GM19452 (cell line): ENCODE results near the gene NUP210.
A peak's percentile ranks its signal among the peaks of the same experiment; 100 is the strongest.
"Not testable (repeated sequence)": the region's sequence is repeated elsewhere in the genome, so short reads cannot be mapped to it uniquely, and the experiment has no call there.

Experiments used
- ATAC-seq: cut with Tn5 transposase; IDR thresholded peaks from one replicate; pipeline ENCODE4 v1.9.1; 2021; ENCODE audit not compliant: unreplicated experiment

NUP210 gene

DNA sequence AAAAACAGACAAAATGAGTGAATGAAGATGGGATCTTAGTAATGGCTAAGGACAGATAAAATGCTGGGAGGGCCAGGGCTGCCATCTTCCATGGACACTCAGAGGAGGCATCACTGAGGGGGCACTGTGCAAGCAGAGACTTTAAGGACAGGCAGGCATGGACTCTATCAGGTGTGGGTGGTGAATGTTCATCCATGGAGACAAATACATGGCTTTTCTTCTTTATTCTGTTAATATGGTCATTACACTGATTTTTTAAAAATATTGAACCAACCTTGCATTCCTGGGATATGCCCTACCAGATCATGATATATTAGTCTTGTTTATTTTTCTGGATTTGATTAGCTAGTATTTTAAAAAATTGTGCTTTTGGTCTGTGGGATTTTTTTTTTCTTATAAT lies 12.2 kb downstream of the NUP210 start:
- no peak for ATAC-seq

DNA sequence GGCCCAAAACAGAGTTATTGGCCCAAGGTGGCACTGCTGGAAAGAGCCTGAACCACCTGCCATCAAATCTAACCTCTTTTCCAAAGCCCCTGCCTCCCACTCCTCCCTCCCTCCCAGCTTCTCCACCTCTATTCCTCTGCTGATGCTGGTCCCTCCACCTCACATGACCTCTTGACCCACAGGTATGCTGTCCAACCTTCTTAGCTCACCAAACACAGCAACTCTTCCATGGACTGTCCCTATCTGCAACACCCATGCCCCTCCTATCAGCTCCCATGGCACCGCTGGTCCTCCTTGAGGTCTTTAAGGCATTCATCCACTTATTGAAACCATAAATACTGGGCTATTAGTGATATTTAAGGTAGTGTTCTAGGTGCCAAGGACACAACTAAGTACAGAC lies 12.6 kb downstream of the NUP210 start:
- ATAC-seq, result no peak

DNA sequence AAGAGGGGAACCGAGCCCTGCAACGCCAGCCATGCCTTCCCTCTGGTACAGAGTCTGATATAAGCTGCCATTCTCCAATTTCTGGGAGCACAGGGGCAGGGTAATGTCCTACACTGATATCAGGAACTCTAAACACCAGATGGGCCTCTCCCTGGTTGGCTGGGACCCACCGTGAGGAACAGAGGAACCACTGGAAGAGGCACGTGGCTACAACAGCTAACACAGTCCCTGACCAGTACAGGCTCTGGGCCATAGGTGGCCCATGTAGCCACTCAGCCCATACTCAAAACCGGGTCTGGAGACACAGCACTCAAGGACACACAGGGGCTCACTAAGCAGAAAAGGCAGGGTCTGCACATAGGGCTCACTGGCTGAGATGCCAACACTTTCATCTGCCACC lies 13.9 kb downstream of the NUP210 start:
- ATAC-seq, result no peak

DNA sequence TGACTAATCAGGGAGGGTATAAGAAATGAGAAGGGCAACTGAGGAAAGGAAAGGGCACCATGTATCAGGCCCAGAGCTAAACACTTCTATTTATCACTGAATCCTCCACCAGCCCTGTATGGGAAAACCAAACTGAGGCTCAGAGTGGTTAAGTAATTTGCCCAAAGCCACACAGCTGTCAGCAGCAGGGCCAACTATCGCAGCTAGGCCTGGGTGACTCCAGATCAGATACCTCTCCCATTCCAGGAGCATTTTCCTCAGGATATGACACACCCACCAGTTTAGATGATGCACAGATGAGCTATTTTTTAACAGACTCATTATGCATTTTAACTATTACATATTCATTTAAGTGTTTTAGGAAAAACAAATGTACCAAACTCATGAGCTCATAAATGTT lies 14.5 kb downstream of the NUP210 start:
- ATAC-seq, result no peak

DNA sequence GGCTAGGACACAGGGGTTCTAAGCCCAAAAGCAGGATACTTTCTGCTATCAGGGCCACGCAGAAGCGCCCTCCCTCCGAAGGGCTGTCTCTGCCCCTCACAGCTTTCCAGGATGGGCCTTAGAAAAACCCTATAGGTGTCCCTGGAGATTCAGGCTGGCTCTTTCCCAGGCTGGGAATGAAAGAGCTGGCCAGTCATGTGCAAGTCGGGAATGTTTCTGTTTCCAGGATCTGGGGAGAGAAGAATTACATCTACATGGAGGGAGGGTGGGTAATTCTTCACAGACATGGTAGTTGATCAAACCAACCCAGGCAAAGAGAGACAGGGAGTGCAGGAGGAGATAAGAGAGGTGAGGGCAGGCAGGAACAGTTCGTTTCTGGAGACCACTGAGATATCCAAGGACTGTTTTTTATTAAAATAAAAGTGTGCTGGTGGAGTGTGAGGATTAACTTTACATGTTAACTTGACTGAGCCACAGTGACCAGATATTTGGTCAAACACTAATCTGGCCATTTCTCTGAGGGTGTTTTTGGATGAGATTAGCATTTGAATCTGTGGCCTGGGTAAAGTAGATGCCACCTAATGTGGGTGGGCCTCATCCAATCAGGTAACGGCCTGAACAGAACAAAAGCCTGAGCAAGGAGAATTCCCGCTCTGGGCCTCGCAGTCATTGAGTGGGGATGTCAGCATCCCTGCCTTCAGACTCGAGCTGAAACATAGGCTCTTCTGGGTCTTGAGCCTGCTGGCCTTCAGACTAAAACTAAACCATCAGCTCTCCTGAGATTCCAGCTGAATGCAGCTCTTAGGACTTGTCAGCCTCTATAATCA lies 15.3 kb downstream of the NUP210 start:
- no peak for ATAC-seq

DNA sequence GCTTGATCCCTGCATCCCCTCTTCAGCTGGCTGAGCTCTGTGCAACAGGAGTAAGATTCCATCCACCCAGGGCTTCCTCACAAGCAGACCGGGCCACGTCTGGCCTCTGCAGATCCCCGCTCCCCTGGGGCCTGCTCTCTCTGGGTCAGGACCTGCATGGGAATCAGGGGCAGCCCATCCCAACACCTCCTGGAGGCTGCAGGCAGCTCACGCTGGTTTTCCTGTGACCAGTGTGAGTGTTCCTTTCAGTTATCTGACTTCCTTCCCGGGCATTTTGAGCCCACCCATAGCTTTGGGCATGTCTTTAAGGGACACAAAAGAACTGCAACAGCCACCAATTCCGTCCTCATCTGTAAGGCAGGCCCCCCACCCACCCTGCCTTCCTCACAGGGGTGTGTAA lies 16.3 kb downstream of the NUP210 start:
- ATAC-seq, result no peak

DNA sequence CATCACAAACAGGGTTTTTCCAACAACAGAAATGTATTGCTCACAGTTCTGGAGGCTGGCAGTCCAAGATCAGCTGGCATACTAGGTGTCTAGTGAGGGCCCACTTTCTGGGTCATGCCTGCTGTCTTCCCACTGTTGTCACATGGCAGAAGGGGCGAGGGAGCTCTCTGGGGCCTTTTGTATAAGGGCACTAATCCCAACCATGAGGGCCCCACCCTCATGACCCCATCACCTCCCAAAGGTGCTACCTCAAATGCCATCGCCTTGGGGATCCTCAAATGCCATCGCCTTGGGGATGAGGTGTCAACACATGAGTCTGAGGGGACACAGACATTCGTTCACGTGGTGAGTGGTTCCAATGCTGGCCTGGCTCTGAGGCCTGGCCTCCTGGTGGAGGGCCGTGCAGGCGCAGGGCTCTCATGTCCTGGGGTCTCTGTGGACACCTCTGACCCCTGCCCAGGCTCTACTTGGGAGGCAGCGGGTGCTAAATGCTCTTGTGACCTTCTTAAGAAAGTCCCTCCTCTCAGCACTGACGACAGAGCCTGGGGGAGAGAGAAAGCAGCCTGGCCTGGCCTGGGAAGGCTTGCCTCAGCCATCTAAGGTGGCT lies 16.8 kb downstream of the NUP210 start:
- ATAC-seq, result no peak

DNA sequence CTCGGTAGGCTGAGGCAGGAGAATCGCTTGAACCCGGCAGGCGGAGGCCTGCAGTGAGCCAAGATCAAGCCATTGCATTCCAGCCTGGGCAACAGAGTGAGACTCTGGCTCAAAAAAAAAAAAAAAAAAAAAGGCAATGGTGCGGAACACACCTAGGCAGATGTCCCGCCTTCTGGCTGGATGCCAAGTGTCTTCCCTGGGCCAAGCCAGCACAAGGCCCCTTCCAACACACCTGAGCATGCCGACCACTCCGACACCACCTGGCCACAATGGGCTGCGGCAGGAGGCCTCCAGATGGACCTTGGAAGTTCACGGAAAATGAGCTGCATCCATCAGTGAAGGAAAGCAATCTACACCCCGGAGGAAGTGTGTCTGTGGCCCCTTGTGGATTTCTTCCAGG lies 19.0 kb downstream of the NUP210 start:
- no peak for ATAC-seq

DNA sequence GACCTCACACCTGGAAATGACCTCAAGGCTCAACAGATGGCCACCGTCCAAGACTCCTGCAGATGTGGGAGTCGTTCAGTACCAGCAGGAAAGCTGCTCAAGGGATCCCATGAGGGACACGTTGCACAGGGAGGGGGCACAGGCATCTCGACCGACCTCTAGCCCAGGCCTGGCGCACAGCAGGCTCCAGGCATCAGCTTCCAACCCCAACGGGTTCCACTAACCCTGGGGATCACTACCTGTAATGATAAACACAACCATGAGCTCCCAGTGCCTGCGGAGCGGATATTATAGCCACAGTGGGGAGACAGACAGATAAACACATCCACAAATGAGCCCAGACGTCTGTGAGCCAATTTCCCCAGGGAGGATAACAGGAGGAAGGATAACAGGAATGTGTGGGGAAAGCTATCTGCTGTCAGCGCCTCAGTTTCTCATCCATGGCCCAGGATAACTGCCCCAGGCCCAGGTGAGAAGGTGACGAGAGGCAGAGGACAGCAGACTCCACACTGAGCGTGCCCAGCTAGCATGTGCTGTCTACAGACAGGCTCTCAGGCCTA lies 19.9 kb downstream of the NUP210 start:
- no peak for ATAC-seq

DNA sequence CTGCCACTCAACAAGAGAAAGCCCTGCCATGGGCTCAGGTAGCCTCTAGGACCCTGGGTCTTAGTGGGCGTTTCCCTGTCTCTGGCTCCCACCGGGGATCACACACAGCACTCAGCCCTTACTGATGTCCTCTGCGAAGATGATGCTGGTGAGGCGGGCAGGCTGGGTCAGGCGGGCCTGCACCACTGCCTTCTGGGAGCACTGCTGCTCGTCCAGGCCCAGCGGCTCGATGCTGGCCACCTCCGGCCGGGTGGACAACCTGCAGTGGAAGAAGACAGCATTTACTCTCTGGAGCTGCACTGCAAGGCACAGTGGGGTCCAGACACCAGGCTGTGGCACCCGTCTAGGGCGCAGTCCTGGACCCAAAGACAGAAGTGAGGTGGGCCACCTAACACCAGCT lies 20.5 kb downstream of the NUP210 start:
- ATAC-seq, result no peak

DNA sequence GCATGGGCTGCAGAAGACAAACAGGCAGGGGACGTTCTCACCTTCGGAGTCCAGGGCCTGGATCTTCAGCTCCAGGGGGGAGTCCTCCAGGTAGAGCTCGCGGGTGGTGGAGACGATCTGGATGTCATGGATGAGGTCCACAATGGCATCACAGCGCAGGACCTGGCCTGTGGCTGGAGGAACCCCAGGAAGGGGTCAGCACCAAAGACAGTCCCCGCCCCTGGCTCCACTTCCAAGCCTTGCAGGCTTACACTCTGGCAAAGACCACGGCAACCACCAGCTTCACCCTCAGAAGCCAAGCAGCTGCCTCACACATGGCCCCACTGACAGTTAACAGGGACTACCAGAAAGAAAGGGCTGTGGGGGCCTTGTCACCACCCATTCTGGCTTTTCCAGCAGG lies 22.8 kb downstream of the NUP210 start:
- ATAC-seq, result no peak

DNA sequence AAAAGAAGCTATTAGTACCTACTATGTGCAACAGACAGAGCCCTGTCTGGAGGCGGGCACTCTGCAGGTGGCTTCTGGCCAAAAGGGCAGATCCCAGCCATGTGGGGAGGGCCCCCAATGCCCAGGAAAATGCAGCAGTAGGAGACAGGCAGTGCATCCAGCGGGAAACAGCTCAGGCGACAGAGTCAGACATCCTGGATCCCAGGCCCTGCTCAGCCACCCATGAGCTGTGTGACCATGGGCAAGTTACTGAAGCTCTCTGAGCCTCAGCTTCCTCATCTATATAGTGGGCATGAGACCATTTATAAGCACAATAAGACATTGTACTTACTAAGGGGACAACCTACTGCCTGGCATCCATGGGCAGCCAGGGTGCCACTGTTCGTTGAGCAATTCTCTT lies 25.8 kb downstream of the NUP210 start:
- no peak for ATAC-seq

DNA sequence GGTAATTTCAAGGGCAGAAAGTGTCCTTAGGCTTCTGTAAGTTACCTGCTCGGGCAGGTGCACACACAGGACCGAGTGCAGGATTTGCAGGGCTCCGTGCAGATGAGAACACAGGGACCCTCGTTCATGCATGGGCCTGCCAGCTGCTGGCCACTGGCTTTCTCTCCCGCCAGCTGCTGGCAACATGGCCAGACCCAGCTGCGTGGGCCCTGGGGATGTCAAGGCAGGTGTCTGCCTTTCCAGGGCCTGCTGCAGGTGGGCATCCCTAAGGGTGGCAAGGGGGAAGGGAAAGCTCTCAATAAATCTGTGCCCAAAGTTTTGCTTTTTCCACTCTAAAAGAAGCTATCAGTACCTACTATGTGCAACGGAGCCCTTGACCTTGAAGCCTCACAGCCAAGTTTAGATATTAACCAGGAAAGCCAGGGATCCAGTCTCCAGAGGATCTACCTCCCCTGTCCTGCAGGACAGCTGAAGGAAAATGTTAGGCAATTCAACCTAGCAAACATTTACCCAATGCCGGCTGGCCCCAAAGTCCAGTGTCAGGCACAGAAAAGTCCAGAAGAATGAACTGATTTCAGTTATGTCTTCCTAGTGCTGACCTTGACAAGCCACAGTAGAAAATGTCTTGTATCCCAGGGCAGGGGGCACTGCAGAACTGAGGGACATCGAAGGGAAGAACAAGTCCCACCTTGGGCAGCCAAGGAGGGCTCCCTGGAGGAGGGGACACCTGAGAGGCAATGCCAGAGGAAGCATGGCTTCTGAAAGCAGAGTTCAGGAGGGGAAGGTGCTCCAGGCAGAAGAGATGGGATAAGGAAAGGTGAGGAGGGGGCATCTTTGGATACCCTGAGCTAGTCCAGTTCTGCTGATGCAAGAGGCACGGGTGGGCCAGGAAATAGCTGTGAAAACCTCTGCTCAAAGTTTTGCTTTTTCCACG lies 26.4 kb downstream of the NUP210 start:
- ATAC-seq, result no peak

DNA sequence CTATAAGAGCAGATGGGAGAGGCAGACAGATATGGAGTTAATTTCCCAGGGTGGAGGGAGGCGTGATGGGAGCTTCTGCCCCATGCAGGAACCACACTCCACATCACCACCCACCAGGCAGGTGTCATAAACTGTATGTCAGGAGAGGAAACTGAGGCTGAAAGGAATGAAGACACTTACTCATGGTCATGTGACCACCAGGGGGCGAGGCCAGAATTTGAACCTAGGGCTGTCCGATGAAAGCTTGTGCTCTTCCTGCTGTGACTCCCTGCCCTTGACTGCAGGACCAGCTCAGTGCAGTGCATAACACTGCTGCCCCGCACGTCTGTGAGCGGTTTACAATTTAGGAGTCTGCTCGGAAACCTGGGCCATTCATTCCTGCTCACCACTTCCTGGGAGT lies 28.8 kb downstream of the NUP210 start:
- no peak for ATAC-seq

DNA sequence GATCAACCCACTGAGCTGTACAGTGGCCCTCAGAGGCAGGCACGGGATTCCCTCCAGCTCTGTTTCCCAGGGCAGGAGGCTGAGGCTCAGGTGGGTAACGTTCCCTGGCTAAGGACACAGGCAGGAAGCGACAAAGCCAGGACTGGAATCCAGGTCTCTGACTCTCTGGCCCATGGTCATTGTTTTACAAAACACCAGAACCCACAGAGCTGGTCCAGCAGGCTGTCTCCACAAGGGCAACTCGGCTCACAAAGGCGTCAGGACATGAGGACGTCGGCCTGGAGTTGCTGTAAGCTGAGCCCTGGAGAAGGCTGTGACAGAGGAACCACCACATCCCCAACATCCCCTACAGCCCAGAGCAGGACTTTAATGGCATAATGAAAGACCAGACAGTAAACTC lies 30.7 kb downstream of the NUP210 start:
- no peak for ATAC-seq

DNA sequence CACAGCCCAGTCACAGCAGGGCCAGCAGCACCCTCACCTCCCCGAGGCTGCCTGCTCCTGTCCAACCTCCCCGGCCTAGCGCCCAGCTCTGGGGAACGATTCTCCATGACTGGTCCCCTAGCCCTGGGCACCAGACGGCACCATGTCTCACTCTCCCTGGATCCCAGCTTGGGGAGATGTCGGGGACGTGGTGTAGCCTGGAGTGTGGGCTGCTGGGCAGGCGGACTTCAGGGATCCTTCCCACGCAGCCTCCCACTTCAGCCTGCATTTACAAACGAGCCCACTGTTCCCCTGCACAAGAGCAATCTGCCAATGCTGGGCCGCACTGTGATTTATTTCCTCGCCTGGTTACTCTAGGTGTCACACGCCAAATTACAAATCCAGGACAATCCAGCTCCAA lies 31.3 kb downstream of the NUP210 start:
- ATAC-seq, result no peak

DNA sequence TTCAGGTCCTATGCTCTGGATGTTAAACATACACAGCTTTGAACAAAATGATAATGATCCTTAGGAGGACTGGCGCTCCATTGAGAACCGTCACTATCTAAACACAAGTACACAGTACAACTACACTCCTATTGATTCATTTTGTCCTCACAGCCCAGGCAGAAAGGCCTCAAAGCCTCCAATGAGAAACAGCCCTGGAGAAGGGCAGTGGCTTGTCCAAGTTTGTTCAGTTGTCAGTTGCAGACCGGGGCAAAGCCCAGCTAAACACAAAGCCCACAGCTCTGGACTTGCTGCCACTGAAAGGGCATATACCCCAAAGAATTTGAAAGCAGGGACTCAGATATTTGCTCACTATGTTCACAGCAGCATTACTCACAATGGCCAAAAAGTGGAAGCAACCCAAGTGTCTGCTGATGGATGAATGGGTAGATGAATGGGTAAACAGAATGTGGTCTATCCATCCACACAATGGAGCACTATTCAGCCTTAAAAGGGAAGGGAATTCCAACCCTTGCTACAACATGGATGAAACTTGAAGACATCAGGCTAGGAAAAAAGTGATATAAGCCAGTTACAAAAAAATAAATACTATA lies 34.7 kb downstream of the NUP210 start:
- ATAC-seq, result no peak

DNA sequence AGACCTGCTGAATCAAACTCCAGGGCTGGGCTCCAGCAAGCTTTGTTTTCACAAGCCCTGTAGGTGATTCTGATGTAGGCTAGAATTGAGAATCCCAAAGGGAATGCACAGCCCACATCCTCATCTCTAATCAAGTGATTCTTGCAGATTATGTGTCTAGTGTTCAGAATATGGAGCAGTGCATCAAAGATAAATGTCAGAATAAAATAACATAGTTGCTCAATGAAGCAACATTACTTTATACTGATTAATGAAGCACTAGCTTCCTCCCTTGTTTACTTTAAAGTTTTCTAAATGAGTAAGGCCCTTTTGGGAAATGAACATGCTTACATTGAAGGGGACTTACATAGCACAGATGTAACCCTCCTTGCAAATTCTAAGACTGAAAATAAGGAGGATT lies 39.2 kb downstream of the NUP210 start:
- no peak for ATAC-seq

DNA sequence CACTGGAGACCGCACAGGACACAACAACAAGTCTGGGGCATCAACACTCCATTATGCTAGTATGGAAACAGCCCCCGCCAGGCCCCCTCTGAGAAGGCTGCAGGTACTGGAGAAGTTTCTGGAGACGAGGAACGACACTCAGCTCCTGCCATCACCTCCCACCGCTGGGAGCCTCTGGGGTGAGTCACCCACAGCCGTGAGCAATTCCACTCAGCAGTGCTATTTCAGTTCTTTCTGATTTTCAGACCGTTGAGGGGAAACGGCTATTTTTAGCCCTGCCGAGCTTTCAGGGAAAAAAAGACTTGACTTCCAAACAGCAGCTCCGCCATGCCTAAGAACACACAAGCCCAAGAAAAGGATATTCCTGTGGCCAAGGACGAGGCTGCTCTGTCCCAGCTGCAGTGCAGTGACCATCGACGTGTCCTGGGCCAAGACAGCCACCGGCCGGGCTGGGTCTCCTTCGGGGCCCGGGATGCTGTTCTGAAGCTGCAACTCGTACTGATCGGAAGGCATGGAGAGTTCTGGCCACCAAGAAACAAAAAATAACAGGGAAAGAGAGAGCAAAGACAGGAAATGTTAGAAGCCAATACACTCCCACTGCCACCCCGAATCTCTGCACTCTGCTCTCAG lies 40.8 kb downstream of the NUP210 start:
- ATAC-seq, result no peak

DNA sequence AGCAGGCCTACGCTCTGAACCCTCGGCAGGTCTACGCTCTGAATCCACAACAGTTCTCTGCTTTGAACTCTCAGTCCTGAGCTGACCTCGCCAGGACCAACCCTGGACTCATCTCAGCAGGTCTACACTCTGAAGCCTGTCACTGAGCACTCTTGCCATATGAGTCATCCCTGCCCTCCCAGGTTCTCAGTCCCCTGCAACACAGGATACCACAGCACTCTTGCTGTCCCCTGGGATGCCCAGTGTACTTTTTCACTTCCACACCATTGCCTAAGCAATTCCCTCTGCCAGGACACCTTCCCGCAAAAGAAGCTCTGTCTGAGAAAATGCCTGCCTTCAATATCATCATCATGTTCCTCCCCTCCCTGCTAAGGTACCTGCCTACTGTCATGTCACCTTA lies 42.0 kb downstream of the NUP210 start:
- peak; percentile 91 for ATAC-seq

DNA sequence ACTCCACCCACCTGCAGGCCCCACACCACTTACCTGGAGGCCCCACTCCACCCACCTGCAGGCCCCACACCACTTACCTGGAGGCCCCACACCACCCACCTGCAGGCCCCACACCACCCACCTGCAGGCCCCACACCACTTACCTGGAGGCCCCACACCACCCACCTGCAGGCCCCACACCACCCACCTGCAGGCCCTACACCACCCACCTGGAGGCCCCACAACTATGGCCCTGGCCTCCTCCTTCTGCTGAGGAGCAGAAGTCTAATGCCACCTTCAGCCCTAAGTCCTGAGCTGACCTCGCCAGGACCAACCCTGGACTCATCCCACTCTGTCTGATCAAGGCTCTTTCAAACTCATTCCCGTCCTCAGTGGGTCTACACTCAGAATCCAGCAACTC lies 42.4 kb downstream of the NUP210 start:
- not testable (repeated sequence) for ATAC-seq
